Raji (cell line): Measurements from ENCODE around the gene DDHD1.

ENCODE experiments used
- POLR2A ChIP-seq: IDR thresholded peaks from 2 replicates; pipeline ENCODE4 v1.6.1; 2011; ENCODE audit warnings: low read depth, low read length, control low read depth; ENCODE audit not compliant: insufficient read depth

Gene DDHD1

DNA sequence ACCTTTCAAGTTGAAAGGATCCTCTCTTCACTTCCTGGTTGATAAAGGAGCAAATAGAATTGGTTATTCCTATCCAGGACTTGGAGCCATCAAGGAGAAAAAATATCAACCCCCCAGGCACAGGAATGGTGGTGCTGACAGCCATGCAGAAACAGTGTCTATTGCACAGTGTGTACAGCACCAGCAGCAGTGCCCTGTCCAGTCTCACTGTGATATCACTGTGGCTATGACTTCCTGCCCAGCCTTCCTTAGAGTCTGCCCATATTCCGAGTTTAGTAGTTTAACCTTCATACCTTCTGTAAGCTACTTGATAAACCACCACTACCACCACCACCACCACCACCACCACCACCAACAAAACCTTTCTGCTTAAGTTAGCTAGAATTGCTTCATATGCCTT, 157.1 kb downstream of the DDHD1 start:
- no peak for TF ChIP-seq POLR2A

DNA sequence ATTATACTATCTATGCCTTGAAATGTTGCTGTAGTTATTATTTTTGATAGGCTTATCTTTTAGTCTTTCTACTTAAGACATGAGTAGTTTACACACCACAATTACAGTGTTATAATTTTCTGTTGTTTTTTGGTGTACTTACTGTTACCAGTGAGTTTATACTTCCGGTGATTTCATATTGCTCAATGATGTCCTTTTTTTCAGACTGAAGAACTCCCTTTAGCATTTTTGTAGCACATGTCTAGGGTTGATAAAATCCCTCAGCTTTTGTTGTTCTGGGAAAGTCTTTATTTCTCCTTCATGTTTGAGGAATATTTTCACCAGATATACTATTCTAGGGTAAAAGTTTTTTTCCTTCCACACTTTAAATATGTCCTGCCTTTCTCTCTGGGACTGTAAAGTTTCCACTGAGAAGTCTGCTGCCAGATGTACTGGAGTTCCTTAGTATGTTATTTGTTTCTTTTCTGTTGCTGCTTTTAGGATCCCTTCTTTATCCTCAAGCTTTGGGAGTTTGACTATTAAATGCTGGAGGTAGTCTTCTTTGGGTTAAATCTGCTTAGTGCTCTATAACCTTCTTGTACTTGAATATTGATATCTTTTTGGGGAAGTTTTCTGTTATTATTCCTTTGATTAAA, 160.8 kb downstream of the DDHD1 start:
- TF ChIP-seq POLR2A: no peak

DNA sequence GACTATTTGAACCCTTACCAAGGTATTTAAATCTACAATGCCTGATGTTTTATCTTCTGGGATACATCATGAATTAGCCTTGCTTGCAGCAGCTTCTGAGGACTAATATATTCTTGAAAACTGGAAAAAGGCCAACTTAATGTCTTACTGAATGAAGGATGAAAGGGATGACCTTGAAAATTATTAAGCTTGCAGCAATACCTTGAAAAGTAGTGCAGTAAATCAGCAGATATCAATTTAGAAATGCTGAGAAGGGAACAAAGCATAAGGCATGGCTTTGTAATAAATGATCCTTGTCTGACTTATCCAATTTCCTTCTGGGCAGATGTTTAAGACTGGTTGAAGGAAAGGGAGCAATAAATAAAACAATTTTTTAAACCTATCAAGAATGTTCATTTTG, 165.0 kb downstream of the DDHD1 start:
- no peak for TF ChIP-seq POLR2A

DNA sequence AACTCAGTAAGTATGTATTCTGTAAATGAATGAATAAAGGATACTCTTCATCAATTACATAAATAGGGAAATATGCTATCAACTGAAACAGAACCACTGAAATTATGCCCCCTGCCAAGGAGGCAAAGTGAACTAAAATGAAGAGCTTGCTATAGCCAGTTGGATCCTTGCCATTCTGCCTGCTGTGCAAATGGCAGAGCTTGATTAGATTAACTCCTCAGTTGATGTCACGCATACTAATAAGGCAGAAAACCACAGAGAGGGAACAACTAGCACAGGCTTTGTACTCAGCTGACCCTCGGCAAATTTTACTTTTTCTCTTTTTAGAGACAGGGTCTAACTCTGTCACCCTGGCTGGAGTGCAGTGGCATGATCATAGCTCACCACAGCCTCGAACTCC, 165.6 kb downstream of the DDHD1 start:
- TF ChIP-seq POLR2A: no peak

DNA sequence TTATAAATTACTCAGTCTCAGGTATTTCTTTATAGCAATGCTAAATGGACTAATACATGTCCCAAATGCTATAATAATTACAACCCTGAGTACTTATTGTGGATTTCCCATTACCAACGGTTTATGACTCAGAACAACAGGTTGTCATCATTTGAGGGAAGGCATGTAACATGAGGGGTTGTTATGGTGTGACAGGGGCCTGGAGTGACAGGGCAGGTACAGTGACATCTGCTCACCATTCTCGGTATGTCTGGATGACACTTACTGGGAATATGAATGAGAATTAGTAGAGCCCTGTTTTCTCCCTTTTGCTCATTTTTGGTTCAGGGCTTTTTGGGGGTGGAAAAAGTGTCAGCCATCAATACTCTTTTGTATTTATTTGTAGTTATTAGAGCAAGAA, 166.1 kb downstream of the DDHD1 start:
- TF ChIP-seq POLR2A: no peak
